Right lobe of liver (tissue), 6 donors: Measurements from ENCODE around the gene VPS4A. TPM values are rescaled to one million over a fixed set of nuclear protein-coding genes. Genes with fewer than 3 reads are reported as not detected.

Experiments used
- ATAC-seq, 4 donors: fragments of 200-7000 bp; cut with Tn5 transposase; one replicate each; pipeline ENCODE4 v1.9.1; 2020; ENCODE audit warnings: mild to moderate bottlenecking in 4 of 4, moderate library complexity in 4 of 4
- DNase-seq, 3 donors: peaks; one replicate each; pipeline ENCODE4 v3.0.0-alpha.2; 2020
- H3K27ac ChIP-seq, 3 donors: fragments of 200-600 bp; one replicate each; pipeline ENCODE4 v1.8.0; 2022
- H3K27me3 ChIP-seq, 2 donors: fragments of 200-600 bp; one replicate each; pipeline ENCODE4 v1.8.0; 2022
- H3K36me3 ChIP-seq, 4 donors: fragments of 200-600 bp; sonication (generic) in 1 of 4; one replicate each; pipeline versions ENCODE4 v1.5.1 to v1.8.0; 2017 to 2022; ENCODE audit warnings: control low read depth in 1 of 4
- H3K4me1 ChIP-seq, 4 donors: fragments of 200-600 bp; sonication (generic) in 1 of 4; one replicate each; pipeline versions ENCODE4 v1.5.1 to v1.8.0; 2017 to 2022; ENCODE audit warnings: control low read depth in 1 of 4
- H3K4me3 ChIP-seq, 3 donors: fragments of 200-600 bp; one replicate each; pipeline ENCODE4 v1.8.0; 2022
- H3K9me3 ChIP-seq, 4 donors: fragments of 200-600 bp; sonication (generic) in 1 of 4; one replicate each; pipeline versions ENCODE4 v1.5.1 to v1.8.0; 2017 to 2022; ENCODE audit warnings: control low read depth in 1 of 4
- POLR2A ChIP-seq: fragments of 450-650 bp; IDR thresholded peaks from one replicate; pipeline ENCODE4 v1.6.1; 2017; ENCODE audit warnings: antibody characterized with exemption, mild to moderate bottlenecking
- WGBS: methylation state at CpG from one replicate; pipeline ENCODE4 v1.1.6; 2018; ENCODE audit warnings: low coverage, low lambda C conversion rate; ENCODE audit not compliant: insufficient coverage; ENCODE audit errors: missing lambda C conversion rate; 5-methylcytosine and 5-hydroxymethylcytosine counted together
- intact Hi-C, 2 donors: fragments of 100-400 bp; cut with DNase I; formaldehyde crosslinking; loops; one replicate each; pipeline versions ENCODE4 v1.11.2 to v1.14.1; 2022
- total RNA-seq, 6 experiments: library from RNA; depleted of rRNA in 2 of 6; stranded (reverse); fragments of >200 nt in 2 of 6; fragmentation: NEBNext Ultra II Directional in 3 of 6; extraction: Animal tissue kit (Norgen Biotek cat#: 25700) in 3 of 6; gene quantifications; one replicate each; pipeline versions ENCODE4 v1.1.0 to v1.2.4, GENCODE V29; 2016 to 2023
- TF ChIP-seq, protein P1 (sequence below), 4 donors: fragments of 200-600 bp in 3 of 4; fragments of 450-650 bp in 1 of 4; IDR thresholded peaks; one replicate each; pipeline versions ENCODE4 v1.5.1 to v1.8.0; 2016 to 2022; ENCODE audit warnings: antibody characterized with exemption in 4 of 4, mild to moderate bottlenecking in 2 of 4
- donor health status: DM: no; HTN: yes; CAD: no.
- donor health status: DM: no; HTN: no; CAD: no.
- donor health status: DM: no; HTN: no; CAD: no.
- donor health status: DM: no; HTN: yes; CAD: no.
- donor health status: DM: no; HTN: yes; CAD: no.

VPS4A gene
- total RNA-seq, 6 experiments from 2014 or later = 9.6 to 15.3 (median 12.3) TPM

DNA sequence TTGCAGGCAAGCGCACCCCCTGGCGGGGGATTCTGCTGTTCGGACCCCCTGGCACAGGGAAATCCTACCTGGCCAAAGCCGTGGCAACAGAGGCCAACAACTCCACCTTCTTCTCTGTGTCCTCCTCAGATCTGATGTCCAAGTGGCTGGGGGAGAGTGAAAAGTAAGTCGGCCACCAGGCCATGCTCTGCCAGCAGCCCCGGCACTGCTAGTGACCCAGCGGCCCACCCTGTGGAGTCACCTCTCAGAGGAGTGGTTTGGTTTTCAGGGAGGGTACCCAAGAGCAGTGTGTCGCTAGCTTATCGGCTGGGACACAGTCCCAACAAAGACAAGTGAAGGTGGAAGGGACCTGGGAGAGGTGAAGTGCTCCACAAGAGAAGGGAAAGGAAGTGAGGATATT, 8.2 kb downstream of the VPS4A start:
- no peak overlapping the region for H3K4me3 ChIP-seq
- no peak overlapping the region for H3K27ac ChIP-seq
- WGBS = 67% methylated on average over 2 of the region's 9 CpGs
- no peaks in the 10 kb centered on the region for H3K27me3 ChIP-seq
- intact Hi-C loops = no loop called here
- H3K36me3 ChIP-seq = peaks cover 0 to 70% (median 39%) of the 10 kb centered on the region in 4 donors
- H3K4me1 ChIP-seq = peaks cover 0 to 66% (median 24%) of the 10 kb centered on the region in 4 donors
- H3K9me3 ChIP-seq = no peaks in the 10 kb centered on the region
- DNase-seq (peak in 1 of 3 donors; percentile 42), ATAC-seq (no peak)
- TF ChIP-seq, protein P1, sequence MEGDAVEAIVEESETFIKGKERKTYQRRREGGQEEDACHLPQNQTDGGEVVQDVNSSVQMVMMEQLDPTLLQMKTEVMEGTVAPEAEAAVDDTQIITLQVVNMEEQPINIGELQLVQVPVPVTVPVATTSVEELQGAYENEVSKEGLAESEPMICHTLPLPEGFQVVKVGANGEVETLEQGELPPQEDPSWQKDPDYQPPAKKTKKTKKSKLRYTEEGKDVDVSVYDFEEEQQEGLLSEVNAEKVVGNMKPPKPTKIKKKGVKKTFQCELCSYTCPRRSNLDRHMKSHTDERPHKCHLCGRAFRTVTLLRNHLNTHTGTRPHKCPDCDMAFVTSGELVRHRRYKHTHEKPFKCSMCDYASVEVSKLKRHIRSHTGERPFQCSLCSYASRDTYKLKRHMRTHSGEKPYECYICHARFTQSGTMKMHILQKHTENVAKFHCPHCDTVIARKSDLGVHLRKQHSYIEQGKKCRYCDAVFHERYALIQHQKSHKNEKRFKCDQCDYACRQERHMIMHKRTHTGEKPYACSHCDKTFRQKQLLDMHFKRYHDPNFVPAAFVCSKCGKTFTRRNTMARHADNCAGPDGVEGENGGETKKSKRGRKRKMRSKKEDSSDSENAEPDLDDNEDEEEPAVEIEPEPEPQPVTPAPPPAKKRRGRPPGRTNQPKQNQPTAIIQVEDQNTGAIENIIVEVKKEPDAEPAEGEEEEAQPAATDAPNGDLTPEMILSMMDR (IDR thresholded peaks at IDR 0.05) = no peak
- TF ChIP-seq POLR2A = no peak

DNA sequence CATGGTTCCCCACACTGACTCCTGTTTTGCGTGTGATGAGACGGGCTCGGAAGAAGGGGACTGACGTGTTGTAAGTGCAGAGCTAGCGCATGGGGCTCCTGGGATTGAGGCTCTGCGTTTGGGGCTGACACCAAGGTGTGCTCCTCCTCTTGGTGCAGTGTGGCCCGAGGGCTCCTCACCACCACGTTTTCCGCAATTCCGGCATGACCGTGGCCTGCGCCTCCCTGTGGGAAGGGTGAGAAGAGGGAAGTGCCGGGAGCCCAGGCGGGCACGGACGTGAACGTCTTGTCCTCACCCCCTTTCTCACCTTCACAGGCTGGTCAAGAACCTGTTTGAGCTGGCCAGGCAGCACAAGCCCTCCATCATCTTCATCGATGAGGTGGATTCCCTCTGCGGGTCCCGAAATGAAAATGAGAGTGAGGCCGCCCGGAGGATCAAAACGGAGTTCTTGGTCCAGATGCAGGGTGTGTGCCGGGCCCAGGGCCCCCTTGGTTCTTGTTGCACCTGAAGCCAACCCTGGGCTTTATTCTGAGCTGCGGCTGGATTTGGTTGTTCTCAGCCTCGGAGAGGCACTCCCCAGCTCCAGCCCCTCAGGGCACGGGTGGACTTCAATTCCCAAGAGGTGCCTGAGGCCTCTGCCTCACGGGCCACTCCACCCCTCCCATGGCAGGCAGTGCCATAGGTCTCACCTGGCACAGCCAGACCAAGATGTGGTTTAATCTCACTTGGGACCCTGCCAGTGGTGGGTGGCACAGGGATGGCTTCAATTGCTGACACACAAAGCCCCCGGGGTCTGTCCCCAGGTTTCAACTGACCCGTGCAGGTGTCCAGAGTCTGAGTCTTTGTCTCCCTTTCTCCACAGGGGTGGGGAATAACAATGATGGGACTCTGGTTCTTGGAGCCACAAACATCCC, 8.9 kb downstream of the VPS4A start:
- Histone ChIP-seq H3K4me1 (peaks cover 0 to 66% (median 24%) of the 10 kb centered on the region in 4 donors), H3K36me3 (peaks cover 0 to 76% (median 39%) of the 10 kb centered on the region in 4 donors), H3K27me3 (no peaks in the 10 kb centered on the region), H3K4me3 (no peak overlapping the region), H3K9me3 (no peaks in the 10 kb centered on the region), H3K27ac (no peak overlapping the region)
- no peak for TF ChIP-seq POLR2A
- TF ChIP-seq, protein P1 (IDR thresholded peaks at IDR 0.05) = no peak
- ATAC-seq (no peak), DNase-seq (peak in 1 of 3 donors; percentile 42)
- intact Hi-C loops = no loop called here
- 88% methylated on average over 10 of the region's 30 CpGs for WGBS

DNA sequence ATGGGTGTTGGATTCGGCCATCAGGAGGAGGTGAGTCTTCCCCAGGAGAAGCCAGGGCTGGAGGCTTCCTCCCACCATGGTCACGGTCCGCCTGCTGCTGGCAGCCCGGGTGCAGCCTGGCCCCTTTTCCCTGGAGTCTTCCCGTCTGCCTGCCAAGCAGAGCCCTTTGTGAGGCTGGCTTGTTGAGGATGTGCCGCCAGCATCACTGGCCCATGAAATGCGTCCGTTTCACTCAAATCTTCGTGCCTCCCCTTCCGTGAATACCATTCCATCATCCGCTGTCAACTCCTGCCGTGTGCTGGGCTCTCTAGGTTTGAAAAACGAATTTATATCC, 9.6 kb downstream of the VPS4A start:
- DNase-seq (peak in 1 of 3 donors; percentile 42), ATAC-seq (no peak)
- no peak for TF ChIP-seq POLR2A
- TF ChIP-seq, protein P1 (IDR thresholded peaks at IDR 0.05) = no peak
- peaks cover 0 to 78% (median 39%) of the 10 kb centered on the region in 4 donors for H3K36me3 ChIP-seq
- no peaks in the 10 kb centered on the region for H3K9me3 ChIP-seq
- peaks cover 0 to 66% (median 23%) of the 10 kb centered on the region in 4 donors for H3K4me1 ChIP-seq
- 86% methylated on average over 13 of the region's 13 CpGs for WGBS
- no peaks in the 10 kb centered on the region for H3K27me3 ChIP-seq
- no peak overlapping the region for H3K4me3 ChIP-seq
- intact Hi-C loops = no loop called here
- H3K27ac ChIP-seq = no peak overlapping the region

DNA sequence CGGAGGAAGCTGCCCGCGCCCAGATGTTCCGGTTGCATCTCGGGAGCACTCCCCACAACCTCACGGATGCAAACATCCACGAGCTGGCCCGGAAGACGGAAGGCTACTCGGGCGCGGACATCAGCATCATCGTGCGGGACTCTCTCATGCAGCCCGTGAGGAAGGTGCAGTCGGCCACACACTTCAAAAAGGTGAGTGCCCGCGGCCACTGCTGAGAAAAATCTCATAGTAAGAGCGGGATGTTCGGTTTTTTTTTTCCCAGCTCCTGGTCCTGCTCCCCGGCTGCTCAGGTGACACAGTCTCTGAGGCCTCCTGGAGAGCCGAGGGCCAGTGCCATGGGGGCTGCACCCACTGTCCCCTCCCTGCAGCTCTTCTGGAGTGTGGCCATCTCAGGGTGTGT, 9.9 kb downstream of the VPS4A start:
- DNase-seq = peak in 1 of 3 donors; percentile 39
- H3K36me3 ChIP-seq = peaks cover 0 to 75% (median 38%) of the 10 kb centered on the region in 4 donors
- H3K4me1 ChIP-seq = peaks cover 0 to 66% (median 24%) of the 10 kb centered on the region in 4 donors
- no peaks in the 10 kb centered on the region for H3K9me3 ChIP-seq
- ATAC-seq = no peak
- no peak overlapping the region for H3K4me3 ChIP-seq
- TF ChIP-seq, protein P1 (IDR thresholded peaks at IDR 0.05) = no peak
- TF ChIP-seq POLR2A = no peak
- no peaks in the 10 kb centered on the region for H3K27me3 ChIP-seq
- no peak overlapping the region for H3K27ac ChIP-seq
- intact Hi-C loops = no loop called here
- WGBS = 91% methylated on average over 16 of the region's 22 CpGs
